Suppressor macrophage treated with lipopolysaccharide for 4 hours (primary cell): ENCODE results near the gene HYCC1.

ENCODE experiments used
- DNase-seq: peaks from one replicate; pipeline ENCODE4 v3.0.0-alpha.2; 2020

The HYCC1 gene

GRCh38 chr7:22983257-22983855, 30.6 kb downstream of the HYCC1 start:
- DNase-seq, result no peak

GRCh38 chr7:22980422-22980821, 33.5 kb downstream of the HYCC1 start:
- DNase-seq, result peak; percentile 62

DNA sequence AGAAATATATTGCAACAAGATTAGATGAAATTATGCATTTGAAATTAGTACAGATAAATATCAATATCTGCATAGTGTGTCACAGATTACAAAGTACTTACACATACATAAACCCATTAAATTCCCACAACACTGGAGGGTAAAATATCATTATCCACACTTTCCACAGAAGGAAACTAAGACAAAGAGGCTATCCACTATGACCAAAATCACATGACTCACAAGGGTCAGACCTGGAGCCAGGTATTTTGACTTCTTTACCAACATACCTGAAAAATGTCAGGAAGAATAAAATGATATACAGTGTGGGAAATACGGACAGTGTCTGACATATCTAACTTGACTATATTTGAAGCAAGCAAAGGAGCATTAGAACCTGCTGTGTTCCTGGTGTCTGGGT, 34.1 kb downstream of the HYCC1 start:
- no peak for DNase-seq

DNA sequence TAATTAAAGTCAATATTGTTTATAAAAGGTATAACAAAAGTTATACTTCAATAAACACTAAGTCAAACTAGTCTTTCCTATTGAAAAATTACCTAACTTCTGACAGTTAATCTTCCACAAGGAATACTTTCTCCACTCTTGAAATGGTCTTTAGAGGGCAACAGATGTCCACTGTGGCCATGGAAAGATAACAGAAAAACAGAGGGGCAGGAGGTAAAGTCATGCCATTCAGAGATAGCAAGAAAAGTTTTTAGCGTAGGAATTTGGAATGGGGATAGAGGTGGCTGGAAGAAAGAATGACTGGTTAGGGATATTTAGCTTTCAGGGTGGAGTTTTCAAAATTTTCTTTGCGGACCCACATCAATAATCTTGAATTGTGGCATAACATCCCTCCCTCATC, 34.7 kb downstream of the HYCC1 start:
- DNase-seq, result no peak

DNA sequence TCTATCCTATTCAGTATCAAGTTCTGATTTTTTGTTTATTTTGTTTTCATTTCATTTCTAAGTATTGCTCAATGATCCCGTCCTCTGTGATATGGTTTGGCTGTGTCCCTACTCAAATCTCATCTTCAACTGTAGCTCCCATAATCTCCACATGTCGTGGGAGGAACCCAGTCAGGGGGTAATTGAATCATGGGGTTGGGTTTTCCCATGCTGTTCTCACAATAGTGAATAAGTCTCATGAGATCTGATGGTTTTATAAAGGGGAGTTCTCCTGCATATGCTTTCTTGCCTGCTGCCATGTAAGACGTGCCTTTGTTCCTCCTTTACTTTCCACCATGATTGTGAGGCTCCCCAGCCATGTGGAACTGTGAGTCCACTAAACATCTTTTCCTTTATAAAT, 39.3 kb downstream of the HYCC1 start:
- peak; percentile 14 for DNase-seq

DNA sequence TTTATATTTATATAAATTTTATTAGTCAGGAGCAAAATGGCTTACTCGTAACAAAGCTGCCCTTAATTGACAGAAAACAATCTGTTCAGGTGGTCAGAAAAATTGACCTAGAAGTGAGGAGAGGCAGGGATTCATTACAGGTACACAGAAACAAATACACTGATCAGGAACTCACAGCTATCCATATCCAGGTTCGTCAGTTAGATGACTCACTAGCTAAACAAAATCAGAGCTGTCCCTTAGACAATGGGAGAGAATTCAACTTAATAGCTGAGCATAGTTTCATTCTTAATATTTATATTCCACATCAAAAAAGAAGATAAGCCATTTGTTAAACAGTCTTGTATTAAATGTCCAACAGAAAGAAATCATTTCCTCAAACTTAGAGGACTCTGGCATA, 41.7 kb downstream of the HYCC1 start:
- DNase-seq, result no peak

DNA sequence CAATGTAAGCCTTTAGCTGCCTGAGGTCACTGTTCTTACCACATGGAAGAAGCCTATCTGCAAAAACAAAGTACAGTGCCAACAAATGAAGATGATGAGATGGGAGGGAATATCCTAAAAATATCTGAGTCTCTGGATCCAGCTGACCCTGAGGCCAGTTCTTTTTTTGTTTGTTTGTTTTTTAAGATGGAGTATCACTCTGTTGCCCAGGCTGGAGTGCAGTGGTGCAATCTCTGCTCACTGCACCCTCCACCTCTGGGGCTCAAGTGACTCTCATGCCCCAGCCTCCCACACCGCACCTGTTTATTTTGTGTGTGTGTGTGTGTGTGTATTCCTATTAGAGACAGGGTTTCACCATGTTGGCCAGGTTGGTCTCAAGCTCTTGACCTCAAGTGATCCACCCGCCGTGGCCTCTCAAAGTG, 44.9 kb downstream of the HYCC1 start:
- no peak for DNase-seq
